ENCODE results near the gene CACNA1S.

DNA sequence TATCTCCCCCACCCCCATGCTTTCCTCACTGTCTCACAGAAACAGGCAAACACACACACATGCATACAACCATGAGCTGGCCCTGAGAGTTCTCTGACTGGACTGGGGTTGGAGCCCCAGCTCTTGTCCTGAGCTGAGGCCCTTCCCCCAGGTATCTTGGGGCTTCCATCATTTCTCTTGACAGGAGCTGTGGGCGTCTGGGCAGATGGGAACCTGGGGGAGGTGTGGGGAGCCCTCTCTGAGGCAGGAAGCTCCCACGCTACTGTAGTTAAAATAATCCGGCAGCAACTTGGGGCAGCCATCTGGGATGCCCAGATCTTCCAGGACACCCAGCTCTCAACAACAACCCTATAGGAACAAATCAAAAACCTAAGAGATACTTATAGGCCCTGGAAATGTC is 86.0 kb downstream of the CACNA1S start:
- TF ChIP-seq, protein P1, sequence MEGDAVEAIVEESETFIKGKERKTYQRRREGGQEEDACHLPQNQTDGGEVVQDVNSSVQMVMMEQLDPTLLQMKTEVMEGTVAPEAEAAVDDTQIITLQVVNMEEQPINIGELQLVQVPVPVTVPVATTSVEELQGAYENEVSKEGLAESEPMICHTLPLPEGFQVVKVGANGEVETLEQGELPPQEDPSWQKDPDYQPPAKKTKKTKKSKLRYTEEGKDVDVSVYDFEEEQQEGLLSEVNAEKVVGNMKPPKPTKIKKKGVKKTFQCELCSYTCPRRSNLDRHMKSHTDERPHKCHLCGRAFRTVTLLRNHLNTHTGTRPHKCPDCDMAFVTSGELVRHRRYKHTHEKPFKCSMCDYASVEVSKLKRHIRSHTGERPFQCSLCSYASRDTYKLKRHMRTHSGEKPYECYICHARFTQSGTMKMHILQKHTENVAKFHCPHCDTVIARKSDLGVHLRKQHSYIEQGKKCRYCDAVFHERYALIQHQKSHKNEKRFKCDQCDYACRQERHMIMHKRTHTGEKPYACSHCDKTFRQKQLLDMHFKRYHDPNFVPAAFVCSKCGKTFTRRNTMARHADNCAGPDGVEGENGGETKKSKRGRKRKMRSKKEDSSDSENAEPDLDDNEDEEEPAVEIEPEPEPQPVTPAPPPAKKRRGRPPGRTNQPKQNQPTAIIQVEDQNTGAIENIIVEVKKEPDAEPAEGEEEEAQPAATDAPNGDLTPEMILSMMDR (conservative IDR thresholded peaks at IDR 0.05 in 1 of 2, IDR thresholded peaks at IDR 0.05 in 1 of 2; ENCODE audit: extremely low read depth in 1 of 2, insufficient read depth in 1 of 2, low read depth in 1 of 2, low read length in 2 of 2), result no peak
- TF ChIP-seq EZH2 (IDR thresholded peaks at IDR 0.05; ENCODE audit: borderline replicate concordance, low read length), result no peak
